Activated CD4-positive, alpha-beta T cell treated with anti-CD3 and anti-CD28 coated beads for 48 hours (primary cell): Measurements from ENCODE around the gene PROK2.

Experiments
- DNase-seq: peaks from one replicate; pipeline ENCODE4 v3.0.0-alpha.2; 2020

Gene PROK2

GRCh38 chr3:71786217-71786549, 1.2 kb upstream of the PROK2 start:
- no peak for DNase-seq

GRCh38 chr3:71785532-71786216, 726 bp upstream of the PROK2 start:
- no peak for DNase-seq

GRCh38 chr3:71784201-71784913, 591 bp downstream of the PROK2 start:
- DNase-seq: no peak

- DNase-seq: no peak
Measured at GRCh38 chr3:71783152-71783551, 1.8 kb downstream of the PROK2 start.

GRCh38 chr3:71780430-71780829, 4.5 kb downstream of the PROK2 start:
- DNase-seq: no peak

- no peak for DNase-seq
Measured at GRCh38 chr3:71779674-71780377, 5.1 kb downstream of the PROK2 start.

GRCh38 chr3:71778353-71778752, 6.6 kb downstream of the PROK2 start:
- no peak for DNase-seq

- no peak for DNase-seq
Measured at GRCh38 chr3:71776538-71776937, 8.4 kb downstream of the PROK2 start.

GRCh38 chr3:71771884-71772283, 13.1 kb downstream of the PROK2 start:
- DNase-seq: no peak

GRCh38 chr3:71771126-71771525, 13.8 kb downstream of the PROK2 start:
- no peak for DNase-seq

- no peak for DNase-seq
Measured at GRCh38 chr3:71763426-71763825, 21.5 kb downstream of the PROK2 start.

- DNase-seq: no peak
Measured at GRCh38 chr3:71760140-71760539, 24.8 kb downstream of the PROK2 start.

GRCh38 chr3:71759401-71759800, 25.5 kb downstream of the PROK2 start:
- DNase-seq: no peak

- no peak for DNase-seq
Measured at GRCh38 chr3:71758091-71758490, 26.9 kb downstream of the PROK2 start.

- no peak for DNase-seq
Measured at GRCh38 chr3:71754610-71755253, 30.2 kb downstream of the PROK2 start.

- DNase-seq: peak; percentile 25
Measured at GRCh38 chr3:71753701-71754609, 31.0 kb downstream of the PROK2 start, which contains the start of gene GPR27. Gene GPR27 (plus strand): TSS chr3:71753855. CDS start chr3:71754050, 195 bp downstream.

- no peak for DNase-seq
Measured at GRCh38 chr3:71752831-71753700, 31.9 kb downstream of the PROK2 start.

- no peak for DNase-seq
Measured at GRCh38 chr3:71751602-71752001, 33.3 kb downstream of the PROK2 start.

- no peak for DNase-seq
Measured at GRCh38 chr3:71744738-71745137, 40.2 kb downstream of the PROK2 start.

GRCh38 chr3:71742621-71743020, 42.3 kb downstream of the PROK2 start:
- no peak for DNase-seq

GRCh38 chr3:71734881-71735280, 50.1 kb downstream of the PROK2 start:
- no peak for DNase-seq
